ENCODE data around the gene SENP5. TPM values are rescaled to one million over a fixed set of nuclear protein-coding genes. Genes with fewer than 3 reads are reported as not detected.

Gene SENP5
- total RNA-seq, 1 experiment from 2014 or later, result 30.4 TPM

- no peak overlapping the region for H3K9ac ChIP-seq (ENCODE audit: extremely low read depth, insufficient read length, low read length)
Observed at GRCh38 chr3:196969134-196969659, 101.5 kb downstream of the SENP5 start.

More at GRCh38 chr3:196969134-196969659, 101.5 kb downstream of the SENP5 start:
- peaks cover 11 to 17% of the 10 kb centered on the region in 2 experiments for H3K9me3 Mint-ChIP-seq
- Histone ChIP-seq H3K4me2 (ENCODE audit: insufficient read depth, insufficient read length, low read length) (peak overlapping the region; percentile 3), H3K27me3 (ENCODE audit: insufficient read depth, low read length) (peaks cover 41% of the 10 kb centered on the region), H3K79me1 (ENCODE audit: insufficient read depth, low read depth, low read length, poor library complexity, severe bottlenecking) (no peaks in the 10 kb centered on the region), H3K23ac (ENCODE audit: insufficient read length, low read depth, low read length) (no peak overlapping the region), H3K9me3 (ENCODE audit: control insufficient read depth, low read depth, low read length) (peaks cover 3% of the 10 kb centered on the region), H2BK15ac (ENCODE audit: low read depth, low read length) (no peak overlapping the region), H2AK5ac (ENCODE audit: insufficient read length, low read length) (no peak overlapping the region), H2BK20ac (ENCODE audit: low read depth, low read length, poor library complexity, severe bottlenecking) (no peak overlapping the region), H4K8ac (replicated peaks; ENCODE audit: insufficient read length, low read depth, low read length) (no peak overlapping the region), H3K14ac (ENCODE audit: insufficient read depth, low read length) (no peak overlapping the region), H3K79me2 (ENCODE audit: insufficient read depth, low read length) (no peaks in the 10 kb centered on the region), H2AFZ (ENCODE audit: low read length) (no peak overlapping the region), H3K56ac (ENCODE audit: insufficient read length, low read depth, low read length) (no peak overlapping the region), H3K4me1 (ENCODE audit: insufficient read depth, low read length) (no peaks in the 10 kb centered on the region), H2BK12ac (ENCODE audit: insufficient read length, low read depth, low read length) (no peak overlapping the region), H4K20me1 (ENCODE audit: control insufficient read depth, insufficient read depth, insufficient read length) (no peaks in the 10 kb centered on the region), H3K23me2 (ENCODE audit: insufficient read length, low read depth, low read length, poor library complexity, severe bottlenecking) (no peaks in the 10 kb centered on the region), H2BK120ac (ENCODE audit: low read depth, low read length, poor library complexity, severe bottlenecking) (no peak overlapping the region), H3K4ac (ENCODE audit: low read depth, low read length) (no peak overlapping the region), H4K91ac (ENCODE audit: insufficient read length, low read depth, low read length) (no peak overlapping the region), H3K18ac (ENCODE audit: insufficient read length, low read depth, low read length) (no peak overlapping the region), H3T11ph (ENCODE audit: low read length) (no peak overlapping the region), H4K5ac (ENCODE audit: insufficient read length, low read depth, low read length) (no peak overlapping the region), H2BK5ac (ENCODE audit: insufficient read length, low read length) (no peak overlapping the region), H3K27ac (ENCODE audit: insufficient read length, low read depth, low read length) (no peak overlapping the region)
- H3K27me3 Mint-ChIP-seq (ENCODE audit: low read depth), result peaks cover 74% of the 10 kb centered on the region
- peak overlapping the region; percentile 52 to 73; a peak in 4 of 5 replicates for H3K4me3 Mint-ChIP-seq
- no CpG with 5 or more reads among the region's 72 CpGs for WGBS (ENCODE audit: extremely low coverage, insufficient read length, low lambda C conversion rate)
- H3K4me1 Mint-ChIP-seq, result peaks cover 3 to 13% of the 10 kb centered on the region in 2 experiments; a peak in 3 of 4 replicates
- TF ChIP-seq CTCF (conservative IDR thresholded peaks at IDR 0.05), result no peak
- no peak for DNase-seq
- no peak overlapping the region for H3K27ac Mint-ChIP-seq
- peaks cover 0 to 8% (median 4%) of the 10 kb centered on the region in 3 experiments; a peak in 2 of 7 replicates for H3K36me3 Mint-ChIP-seq (ENCODE audit: insufficient read depth in 1 of 3, low read depth in 3 of 3)

All from H9 (cell line).